Astrocyte of the cerebellum (primary cell): Measurements from ENCODE around the gene TIE1.

Source experiments
- DNase-seq: peaks from one replicate; pipeline ENCODE4 v3.0.0-alpha.2; 2011; ENCODE audit warnings: low read depth
- H3K4me3 ChIP-seq: 2 replicates; pipeline ENCODE4 v1.5.1; 2011; ENCODE audit warnings: mild to moderate bottlenecking, low read depth, low read length, moderate library complexity
- CTCF ChIP-seq: IDR thresholded peaks from 2 replicates; pipeline ENCODE4 v1.5.1; 2012; ENCODE audit warnings: low read length, low read depth, moderate library complexity, mild to moderate bottlenecking; ENCODE audit errors: missing control alignments
- in situ Hi-C: cut with HindIII; loops from 2 replicates; pipeline ENCODE4 v1.10.0; 2017; ENCODE audit warnings: low sequenced_read_pairs

The TIE1 gene

GRCh38 chr1:43349594-43350306 is 49.0 kb downstream of the TIE1 start:
- no peak for TF ChIP-seq CTCF
- peak overlapping the region; percentile 47 for H3K4me3 ChIP-seq
- DNase-seq, result peak; percentile 38
- in situ Hi-C loops, result no loop called here

DNA sequence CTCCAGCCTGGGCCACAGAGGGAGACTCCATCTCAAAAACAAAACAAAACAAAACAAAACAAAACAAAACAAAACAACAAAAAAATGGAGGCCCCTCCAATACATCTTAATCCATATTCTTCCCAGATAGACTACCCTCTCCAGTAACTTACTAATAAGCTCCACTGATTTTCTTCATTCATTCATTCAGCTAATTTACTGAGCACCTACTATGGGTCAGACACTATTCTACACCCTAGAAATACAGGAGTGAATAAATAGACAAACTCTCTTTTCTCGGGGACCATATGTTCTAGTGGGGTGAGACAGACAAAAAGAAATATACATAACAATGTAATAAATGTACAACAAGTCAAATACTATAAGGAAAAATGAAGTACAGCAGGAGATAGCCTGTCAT is 50.2 kb downstream of the TIE1 start:
- H3K4me3 ChIP-seq, result no peak overlapping the region
- TF ChIP-seq CTCF, result no peak
- in situ Hi-C loops, result no loop called here
- DNase-seq, result no peak

DNA sequence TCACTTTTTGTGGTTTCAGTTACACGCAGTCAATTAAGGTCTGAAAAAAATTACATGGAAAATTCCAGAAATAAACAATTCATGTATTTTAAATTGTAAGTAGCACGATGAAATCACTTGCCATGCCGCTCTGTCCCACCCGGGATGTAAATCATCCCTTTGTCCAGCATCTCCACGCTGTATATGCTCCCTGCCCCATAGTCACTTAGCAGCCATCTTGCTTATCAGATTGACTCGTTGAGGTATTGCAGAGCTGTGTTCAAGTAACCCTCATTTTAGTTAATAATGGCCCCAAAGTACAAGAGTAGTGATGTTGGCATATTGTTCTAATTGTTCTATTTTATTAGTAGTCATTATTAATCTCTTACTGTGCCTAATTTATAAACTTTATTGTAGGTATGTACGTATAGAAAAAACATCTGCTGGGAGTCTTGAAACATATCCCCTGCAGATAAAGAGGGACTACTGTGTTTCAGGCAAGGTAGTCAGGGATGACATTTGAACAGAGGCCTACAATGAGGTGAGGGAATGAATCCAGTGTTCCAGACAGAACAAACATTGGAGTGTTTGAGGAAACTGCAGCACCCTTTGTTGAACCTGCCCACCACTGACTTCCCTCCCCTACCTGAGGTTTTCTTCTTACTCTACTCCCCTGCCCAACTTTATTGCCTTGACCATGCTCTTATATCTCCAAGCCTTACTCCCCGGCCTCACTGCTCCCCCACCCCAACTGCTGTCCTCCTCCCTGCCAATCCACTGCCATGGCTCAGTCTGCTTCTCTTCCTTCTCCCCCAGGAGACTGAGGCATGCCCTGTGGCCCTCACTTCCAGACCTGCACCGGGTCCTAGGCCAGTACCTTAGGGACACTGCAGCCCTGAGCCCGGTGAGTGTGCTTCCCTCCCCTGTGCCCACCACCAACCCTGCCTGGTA is 50.9 kb downstream of the TIE1 start:
- no peak for TF ChIP-seq CTCF
- H3K4me3 ChIP-seq, result no peak overlapping the region
- in situ Hi-C loops, result no loop called here
- DNase-seq, result no peak

DNA sequence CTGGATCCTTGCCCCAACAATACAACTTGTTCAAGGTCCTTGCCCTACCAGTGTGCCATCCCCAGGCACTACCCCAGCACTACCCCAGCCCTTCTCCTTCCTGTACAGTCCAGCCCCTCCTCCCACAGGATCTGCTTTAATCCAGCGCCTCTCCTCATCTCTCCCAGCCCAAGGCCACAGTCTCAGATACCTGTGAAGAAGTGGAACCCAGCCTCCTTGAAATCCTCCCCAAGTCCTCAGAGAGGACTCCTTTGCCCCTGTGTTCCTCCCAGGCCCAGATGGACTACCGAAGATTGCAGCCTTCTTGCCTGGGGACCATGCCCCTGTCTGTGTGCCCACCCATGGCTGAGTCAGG is 51.5 kb downstream of the TIE1 start:
- H3K4me3 ChIP-seq, result no peak overlapping the region
- DNase-seq, result no peak
- TF ChIP-seq CTCF, result no peak
- in situ Hi-C loops, result no loop called here

- TF ChIP-seq CTCF, result no peak
- DNase-seq, result no peak
- H3K4me3 ChIP-seq, result no peak overlapping the region
- in situ Hi-C loops, result no loop called here
These were observed 52.1 kb downstream of the TIE1 start for GRCh38 chr1:43352881-43353280.

GRCh38 chr1:43354471-43354870 is 53.7 kb downstream of the TIE1 start:
- no peak for TF ChIP-seq CTCF

More at GRCh38 chr1:43354471-43354870, 53.7 kb downstream of the TIE1 start:
- H3K4me3 ChIP-seq, result no peak overlapping the region
- no peak for DNase-seq
- in situ Hi-C loops, result no loop called here
